GM12865 (cell line): ENCODE data around the gene EIF5A2.

ENCODE experiments used
- DNase-seq: peaks from one replicate; pipeline ENCODE4 v3.0.0; 2010; ENCODE audit warnings: low read depth
- H3K4me3 ChIP-seq: 2 replicates; pipeline ENCODE4 v1.5.1; 2011; ENCODE audit warnings: mild to moderate bottlenecking, low read depth, low read length, control low read depth
- CTCF ChIP-seq: IDR thresholded peaks from 2 replicates; pipeline ENCODE4 v1.5.1; 2011; ENCODE audit warnings: low read length, control low read depth, low read depth, inconsistent platforms; ENCODE audit not compliant: insufficient read depth; ENCODE audit errors: missing control alignments

EIF5A2 gene

GRCh38 chr3:170848292-170848917, 60.0 kb downstream of the EIF5A2 start:
- DNase-seq: no peak
- H3K4me3 ChIP-seq: no peak overlapping the region
- peak; percentile 7 for TF ChIP-seq CTCF

GRCh38 chr3:170844377-170844776, 64.1 kb downstream of the EIF5A2 start:
- no peak overlapping the region for H3K4me3 ChIP-seq
- DNase-seq: no peak
- no peak for TF ChIP-seq CTCF

GRCh38 chr3:170840291-170840859, 68.1 kb downstream of the EIF5A2 start:
- DNase-seq: no peak
- no peak for TF ChIP-seq CTCF
- no peak overlapping the region for H3K4me3 ChIP-seq

GRCh38 chr3:170839518-170840100, 68.8 kb downstream of the EIF5A2 start:
- TF ChIP-seq CTCF: no peak
- no peak for DNase-seq
- H3K4me3 ChIP-seq: no peak overlapping the region
